GM21526 (cell line): Measurements from ENCODE around the gene FCRLA.
"Not testable (repeated sequence)": the region's sequence is repeated elsewhere in the genome, so short reads cannot be mapped to it uniquely, and the experiment has no call there.

ENCODE experiments used
- ATAC-seq: cut with Tn5 transposase; IDR thresholded peaks from one replicate; pipeline ENCODE4 v1.9.1; 2021; ENCODE audit warnings: moderate library complexity; ENCODE audit not compliant: unreplicated experiment, low FRiP score

Gene FCRLA, protein sequence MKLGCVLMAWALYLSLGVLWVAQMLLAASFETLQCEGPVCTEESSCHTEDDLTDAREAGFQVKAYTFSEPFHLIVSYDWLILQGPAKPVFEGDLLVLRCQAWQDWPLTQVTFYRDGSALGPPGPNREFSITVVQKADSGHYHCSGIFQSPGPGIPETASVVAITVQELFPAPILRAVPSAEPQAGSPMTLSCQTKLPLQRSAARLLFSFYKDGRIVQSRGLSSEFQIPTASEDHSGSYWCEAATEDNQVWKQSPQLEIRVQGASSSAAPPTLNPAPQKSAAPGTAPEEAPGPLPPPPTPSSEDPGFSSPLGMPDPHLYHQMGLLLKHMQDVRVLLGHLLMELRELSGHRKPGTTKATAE

DNA sequence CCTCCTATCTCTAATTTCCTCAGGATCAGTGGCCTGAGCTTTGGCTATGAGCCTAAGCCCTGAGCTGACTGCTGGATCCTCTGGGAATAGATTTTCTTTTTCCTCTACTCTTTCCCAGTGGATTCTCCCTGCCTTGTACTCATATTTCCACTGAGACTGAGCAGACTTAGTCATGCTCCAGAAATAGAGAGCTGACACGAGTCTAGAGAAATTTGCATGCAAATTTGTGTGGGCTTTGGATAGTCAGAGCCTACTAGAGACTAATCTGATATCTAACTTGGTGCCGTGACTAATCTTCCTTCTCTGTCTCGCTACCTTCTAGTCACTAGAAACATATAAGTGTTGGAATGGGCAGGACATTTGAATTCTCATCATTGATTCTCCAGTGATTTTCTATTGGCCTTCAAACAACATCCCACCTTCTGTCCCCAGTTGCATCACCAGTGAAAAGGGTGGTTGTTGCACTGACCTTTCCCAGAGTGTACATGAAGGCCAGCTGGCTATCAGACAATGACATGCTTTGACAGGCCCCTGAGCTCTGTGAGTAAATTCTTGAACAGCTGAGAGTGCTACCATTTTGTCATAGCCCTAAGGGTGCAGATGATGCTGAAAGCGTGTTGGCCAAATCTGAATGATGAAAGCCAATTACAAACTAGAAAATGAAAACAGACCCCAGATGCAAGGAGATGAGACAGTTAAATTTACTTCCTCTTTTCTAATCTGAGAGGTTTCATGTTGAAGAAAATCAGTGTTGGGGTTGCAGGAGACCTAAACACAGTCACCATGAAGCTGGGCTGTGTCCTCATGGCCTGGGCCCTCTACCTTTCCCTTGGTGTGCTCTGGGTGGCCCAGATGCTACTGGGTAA is at the start of gene FCRLA:
Gene FCRLA, plus strand, starts transcription at position 748 of the 866 bp plus-strand sequence. Its CDS starts 36 bp downstream, at position 784.
- ATAC-seq, result peak; percentile 54

DNA sequence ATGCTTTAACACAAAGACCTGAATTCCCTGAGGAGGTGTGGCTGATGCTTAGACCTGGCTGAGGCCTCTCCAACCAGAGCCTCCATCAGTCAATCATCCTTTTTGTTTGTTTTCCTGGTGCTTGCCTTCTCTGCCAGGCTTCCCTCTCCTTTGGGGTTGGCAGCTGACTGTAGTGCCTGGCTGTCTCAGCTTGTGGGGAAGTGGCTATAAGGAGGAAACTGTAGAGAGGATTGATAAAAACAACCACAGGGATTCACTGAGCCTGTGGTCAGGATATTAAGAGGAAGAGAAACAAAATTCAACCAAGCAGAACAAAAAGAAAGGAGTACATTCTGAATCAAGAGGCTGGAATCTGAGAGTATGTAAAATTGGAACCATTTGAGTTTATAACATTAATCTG is 48.5 kb upstream of the FCRLA start:
- ATAC-seq, result not testable (repeated sequence)

DNA sequence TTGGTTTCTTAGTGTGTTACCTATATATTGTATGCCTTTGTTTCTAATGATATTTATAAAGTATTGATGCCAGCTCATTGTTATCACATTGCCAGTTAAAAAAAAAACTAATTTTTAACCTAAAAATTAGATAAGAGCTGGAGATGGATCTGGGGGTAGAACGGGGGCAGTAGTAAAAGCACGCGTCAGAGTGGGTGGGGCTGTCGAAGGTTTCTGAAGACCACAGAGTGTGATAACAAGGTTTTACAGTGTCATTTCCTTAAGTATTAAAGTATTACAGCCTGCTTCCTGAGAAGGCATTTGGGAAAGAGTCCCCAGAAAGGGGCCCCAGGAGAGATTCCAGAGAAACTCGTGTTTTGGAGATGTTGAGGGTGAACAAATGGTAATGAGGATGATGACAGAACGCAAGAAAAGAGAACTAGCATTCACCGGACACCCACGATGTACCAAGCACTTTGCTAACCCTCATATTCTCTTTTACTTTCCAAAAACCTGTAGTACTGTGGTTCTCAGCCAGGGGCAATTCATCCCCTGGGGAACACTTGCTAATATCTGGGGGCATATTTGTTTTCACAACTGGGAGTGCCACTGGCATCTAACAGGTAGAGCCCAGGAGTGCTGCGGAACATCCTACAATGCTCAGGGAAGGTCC is 45.2 kb upstream of the FCRLA start:
- not testable (repeated sequence) for ATAC-seq

DNA sequence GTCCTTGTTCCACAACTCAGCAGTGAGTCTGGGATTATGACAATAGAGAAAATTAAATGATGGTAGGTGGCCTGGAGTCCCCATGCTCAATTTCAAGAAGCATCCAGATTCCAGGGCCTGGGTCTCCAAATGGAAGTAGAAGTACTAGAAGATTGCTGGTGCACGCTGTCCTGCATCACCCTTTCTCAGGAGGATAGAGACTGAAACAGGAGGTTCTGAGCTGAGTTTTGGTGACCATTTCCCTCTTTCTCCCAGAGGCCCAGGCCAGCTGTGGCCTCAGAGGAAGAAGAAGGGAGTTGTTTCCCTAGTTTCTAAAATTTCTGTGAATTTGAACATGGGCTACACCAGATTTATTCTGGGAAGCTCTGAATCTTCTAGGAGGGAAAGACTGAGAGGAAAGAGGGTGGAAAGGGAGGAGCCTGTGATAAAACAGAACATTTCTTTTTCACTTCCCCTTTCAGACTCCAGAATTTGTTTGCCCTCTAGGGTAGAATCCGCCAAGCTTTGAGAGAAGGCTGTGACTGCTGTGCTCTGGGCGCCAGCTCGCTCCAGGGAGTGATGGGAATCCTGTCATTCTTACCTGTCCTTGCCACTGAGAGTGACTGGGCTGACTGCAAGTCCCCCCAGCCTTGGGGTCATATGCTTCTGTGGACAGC is 44.2 kb upstream of the FCRLA start, which contains the start of gene FCGR2B:
Gene FCGR2B, plus strand, starts transcription at position 460 of the 656 bp plus-strand sequence. Its CDS starts 99 bp downstream, at position 559.
- peak; percentile 52 for ATAC-seq

DNA sequence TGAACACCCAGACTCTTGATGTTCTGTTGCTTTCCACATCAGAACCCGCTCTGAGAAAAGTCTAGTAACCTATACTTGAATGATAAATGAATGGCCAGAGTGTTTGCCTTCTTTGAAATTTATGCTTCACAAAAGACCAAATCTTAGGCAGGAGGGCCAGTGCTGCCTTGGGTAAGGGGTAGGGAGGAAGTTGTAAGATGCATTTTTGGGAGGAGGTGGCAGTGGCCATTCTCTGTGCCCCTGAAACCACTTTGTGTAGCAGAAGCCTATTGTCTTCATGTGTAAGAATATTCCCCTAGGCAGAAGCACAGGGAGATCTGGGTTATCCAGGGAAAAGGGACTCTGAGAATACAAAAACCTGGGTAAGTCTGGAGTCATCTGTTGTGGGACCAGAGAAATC is 43.5 kb upstream of the FCRLA start:
- not testable (repeated sequence) for ATAC-seq

DNA sequence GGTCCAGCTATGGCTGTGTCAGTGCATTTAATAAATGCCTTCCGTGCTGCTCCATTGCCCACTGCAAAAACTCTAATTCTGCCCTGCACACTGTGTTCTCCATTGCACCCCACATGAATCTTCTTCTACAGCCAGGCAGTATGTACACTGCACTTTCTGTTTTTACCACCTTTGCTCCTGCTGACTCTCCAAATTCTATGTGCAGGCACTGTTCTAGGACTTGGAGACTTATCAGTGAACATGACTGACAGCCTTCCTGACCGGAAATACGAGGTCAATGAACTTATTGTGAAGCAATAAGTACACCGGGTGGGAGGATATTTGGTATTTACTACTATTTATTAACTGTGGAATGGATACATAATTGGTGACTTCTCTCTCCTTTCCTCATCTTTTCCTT is 42.3 kb upstream of the FCRLA start:
- not testable (repeated sequence) for ATAC-seq

DNA sequence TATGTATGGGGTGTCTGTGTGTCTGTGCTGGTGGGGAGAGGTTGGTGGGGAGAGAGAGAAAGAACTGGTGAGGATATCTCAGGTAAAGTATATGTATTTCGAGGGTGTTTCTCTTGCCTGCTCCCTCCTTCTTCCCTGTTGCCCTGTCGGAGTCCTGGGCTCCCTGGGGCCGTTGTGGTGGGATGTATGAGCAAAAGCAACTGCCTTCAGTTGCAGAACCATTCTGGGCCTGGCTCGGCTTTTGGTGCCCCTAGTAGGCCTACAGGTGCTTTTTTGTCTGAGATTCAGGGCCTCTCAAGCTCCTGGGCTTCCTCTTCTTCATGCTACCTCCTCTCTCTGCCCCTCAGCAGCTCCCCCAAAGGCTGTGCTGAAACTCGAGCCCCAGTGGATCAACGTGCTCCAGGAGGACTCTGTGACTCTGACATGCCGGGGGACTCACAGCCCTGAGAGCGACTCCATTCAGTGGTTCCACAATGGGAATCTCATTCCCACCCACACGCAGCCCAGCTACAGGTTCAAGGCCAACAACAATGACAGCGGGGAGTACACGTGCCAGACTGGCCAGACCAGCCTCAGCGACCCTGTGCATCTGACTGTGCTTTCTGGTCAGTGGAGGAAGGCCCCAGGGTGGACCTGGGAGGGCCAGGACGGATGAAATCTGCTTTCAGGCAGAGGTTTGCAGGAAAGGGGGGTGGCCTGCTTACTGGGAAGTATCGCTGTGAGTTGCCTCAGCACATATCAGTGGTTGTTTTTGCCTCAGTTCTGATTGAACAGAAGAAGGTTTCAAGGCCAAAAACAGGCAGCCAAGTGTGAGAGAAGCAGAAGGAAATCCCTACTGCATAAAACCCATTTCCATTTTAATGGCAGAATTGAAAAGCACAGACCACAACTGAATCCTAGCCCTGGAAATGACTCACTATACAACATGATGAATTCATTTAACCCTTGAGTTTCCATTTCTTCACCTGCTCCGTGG is 35.7 kb upstream of the FCRLA start:
- not testable (repeated sequence) for ATAC-seq

DNA sequence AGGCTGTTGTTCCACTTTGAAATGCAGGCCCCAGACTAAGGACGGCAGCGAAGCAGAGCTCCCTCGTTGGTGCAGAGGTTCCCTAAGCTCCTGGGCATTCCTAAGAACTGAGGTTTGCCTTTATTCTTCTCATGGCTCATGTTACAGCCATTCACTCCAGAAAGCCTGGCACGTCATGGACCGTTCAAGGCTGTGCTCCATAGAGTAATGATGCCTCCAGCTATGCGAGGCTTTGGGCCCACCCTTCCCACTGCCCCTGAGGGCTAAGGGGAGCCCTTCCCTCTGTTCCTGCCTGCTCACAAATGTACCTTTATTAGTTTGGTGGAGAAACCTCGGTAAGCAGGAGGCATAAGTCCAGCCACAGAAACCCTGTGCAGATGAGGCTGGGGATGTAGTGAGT is 33.6 kb upstream of the FCRLA start:
- ATAC-seq, result not testable (repeated sequence)

DNA sequence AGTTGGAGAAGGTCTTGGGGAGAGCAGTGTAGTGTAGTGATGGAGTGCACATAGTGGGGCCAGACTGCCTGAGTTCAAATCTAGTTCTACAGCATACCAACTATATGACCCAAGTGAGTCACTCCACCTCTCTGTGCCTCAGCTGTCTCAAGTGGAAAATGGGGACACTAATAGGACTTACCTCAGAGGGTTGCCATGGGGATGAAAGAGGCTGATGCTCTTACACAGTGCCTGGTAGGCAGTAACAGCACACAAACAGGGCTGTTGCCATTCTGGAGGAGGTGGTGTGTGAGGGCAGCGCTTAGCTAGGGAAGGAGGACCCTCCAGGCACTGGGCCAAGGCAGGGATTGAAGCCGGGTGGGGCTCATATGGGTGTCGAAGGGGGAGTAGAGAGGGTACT is 32.6 kb upstream of the FCRLA start:
- ATAC-seq, result not testable (repeated sequence)

DNA sequence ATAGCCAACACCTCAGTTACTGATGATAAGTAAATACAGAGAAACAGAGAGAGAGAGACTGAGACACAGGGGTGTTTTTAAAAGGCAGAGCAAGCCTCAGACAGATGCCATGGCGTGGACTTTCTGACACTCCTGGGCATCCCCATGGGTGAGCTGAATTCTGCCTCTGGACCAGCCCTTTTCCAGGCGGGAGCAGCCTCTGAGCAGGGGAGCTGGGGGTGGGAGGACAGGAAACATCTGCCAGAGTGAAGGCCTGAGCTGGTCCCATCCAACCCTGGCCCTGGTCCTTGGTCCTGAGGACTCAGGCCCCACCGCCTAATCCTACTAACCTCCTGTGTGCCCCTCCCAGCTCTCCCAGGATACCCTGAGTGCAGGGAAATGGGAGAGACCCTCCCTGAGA is 32.1 kb upstream of the FCRLA start:
- not testable (repeated sequence) for ATAC-seq

DNA sequence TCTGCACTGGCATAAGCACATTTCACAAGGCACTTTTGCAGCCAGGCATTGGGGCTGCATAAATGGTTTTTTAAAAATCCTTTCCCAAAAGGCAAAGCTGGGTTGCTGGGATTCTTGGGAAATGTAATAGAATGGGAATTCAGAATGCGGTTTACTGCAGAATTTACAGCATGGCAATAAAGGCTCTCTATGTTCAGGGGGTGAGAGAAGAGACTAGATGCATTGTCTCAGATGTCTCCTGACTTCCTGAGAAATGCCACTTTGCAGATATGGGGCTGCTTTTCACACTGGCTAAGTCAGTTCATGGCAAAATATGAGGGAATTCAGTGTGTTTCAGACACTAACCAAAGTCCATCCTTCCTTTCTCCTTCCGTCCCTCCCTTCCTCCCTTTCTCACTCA is 30.6 kb upstream of the FCRLA start:
- no peak for ATAC-seq

DNA sequence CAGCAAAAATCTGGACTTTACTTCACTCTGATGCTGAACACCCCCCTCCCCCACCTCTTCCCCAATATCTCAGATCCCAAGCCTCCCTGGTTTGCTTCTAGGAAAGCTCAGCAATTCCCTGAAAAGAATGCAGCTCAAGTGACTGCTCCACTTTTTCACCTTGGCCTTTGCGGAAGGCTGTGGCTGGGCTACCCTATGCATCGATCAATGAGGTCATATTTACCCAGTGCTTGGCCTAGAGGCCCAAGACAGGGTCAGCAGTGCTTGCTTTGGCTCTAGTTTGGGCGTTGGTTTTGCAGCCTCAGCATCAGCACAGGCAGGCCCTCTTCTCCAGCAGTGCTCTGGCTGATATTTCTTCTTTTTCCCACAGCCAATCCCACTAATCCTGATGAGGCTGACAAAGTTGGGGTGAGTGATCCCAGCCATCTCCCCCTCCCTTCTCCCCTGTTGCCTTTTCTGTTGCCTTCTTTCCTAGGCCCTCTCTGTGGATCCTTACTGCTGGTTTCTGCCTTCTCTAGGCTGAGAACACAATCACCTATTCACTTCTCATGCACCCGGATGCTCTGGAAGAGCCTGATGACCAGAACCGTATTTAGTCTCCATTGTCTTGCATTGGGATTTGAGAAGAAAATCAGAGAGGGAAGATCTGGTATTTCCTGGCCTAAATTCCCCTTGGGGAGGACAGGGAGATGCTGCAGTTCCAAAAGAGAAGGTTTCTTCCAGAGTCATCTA is 29.9 kb upstream of the FCRLA start:
- ATAC-seq, result no peak

DNA sequence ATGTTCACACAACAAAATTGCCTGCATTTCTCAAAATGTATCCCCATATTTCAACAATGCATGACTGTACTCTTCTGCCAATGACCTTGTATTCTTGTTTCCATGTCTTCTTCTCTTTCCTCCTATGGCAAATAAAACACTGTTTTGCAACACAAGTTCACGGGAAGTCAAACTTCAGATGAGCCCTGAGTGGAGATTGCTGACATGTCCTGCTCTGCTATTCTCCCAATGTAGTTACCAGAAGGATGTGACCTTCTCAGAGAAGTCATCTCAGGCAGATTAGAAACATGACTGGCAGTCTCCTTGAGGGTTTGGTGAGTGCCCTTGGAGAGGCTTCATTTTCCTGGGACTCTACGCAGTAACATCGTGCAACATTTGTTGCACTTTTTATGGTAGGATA is 28.5 kb upstream of the FCRLA start:
- ATAC-seq, result no peak

DNA sequence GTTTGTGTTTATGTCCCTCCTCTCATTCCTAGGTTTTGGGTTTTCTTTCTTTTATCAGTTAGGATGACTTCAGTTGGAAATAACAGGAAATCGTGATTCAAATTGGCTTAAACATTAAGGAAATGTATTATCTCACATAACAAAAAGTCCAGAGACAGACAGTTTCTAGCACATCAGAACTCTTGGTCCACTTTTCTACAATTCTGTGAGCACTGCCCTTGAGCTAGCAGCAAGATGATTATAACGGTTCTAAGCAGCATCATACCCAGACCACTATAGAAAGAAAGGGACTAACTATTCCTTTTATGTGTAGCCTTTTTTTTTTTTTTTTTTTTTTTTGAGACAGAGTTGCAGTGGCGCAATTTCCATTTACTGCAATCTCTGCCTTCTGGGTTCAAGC is 25.1 kb upstream of the FCRLA start:
- no peak for ATAC-seq

DNA sequence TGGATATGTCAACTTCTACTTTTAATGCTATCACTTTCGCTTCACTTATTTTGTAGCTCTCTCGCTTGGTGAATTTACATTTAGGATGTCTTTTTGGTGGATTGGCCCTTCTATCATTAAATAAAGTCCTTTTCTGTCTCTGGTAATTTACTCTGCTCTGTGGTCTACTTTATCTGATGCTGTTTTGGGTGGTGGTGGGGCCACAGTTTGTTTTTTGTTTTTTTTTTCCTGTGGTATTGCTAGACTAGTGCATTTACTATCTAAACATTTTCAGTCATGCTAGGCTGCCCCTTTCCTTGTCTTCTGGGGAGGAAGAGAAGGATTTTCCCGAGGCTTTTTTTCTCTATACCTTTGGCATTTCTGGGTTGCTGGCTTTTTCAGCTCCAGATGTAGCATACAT is 18.1 kb upstream of the FCRLA start:
- ATAC-seq, result no peak

DNA sequence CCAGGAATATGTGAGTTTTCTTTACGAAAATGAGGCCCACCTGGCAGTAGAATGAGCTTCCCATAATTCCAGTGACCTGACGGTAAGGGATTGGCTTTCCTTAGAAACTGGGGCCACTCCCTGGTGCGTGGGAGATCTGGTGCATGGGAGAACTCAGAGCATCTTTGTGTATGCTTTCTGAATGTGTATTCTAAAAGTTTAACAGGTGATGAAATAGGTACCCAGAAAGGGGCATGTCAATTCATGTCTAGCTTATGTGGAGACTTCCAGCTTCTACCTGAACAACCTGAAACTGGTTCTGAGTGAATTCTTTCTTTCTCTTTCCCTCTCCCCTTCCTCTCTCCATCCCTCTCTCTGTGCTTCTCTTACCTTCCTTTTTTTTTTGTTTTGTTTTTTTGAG is 15.2 kb upstream of the FCRLA start:
- no peak for ATAC-seq

DNA sequence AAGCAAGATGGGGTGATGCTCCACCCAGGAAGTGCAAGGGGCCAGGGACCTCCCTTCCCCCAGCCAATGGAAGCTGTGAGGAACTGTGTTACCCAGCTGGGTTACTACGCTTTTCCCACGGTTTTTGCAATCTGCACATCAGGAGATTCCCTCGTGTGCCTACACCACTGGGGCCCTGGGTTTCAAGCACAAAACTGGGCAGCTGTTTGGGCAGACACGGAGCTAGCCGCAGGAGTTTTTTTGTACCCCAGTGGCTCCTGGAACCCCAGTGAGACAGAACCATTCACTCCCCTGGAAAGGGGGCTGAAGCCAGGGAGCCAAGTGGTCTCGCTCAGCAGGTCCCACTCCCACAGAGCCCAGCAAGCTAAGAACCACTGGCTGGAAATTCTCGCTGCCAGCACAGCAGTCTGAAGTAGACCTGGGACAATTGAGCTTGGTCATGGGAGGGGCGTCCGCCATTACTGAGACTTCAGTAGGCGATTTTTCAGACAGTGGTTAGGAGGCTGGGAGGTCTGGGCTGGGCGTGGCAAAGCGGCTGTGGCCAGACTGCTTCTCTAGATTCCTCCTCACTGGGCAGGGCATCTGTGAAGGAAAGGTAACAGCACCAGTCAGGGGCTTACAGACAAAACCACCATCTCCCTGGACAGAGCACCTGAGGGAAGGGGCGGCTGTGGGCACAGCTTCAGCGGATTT is 13.9 kb upstream of the FCRLA start:
- ATAC-seq, result not testable (repeated sequence)

DNA sequence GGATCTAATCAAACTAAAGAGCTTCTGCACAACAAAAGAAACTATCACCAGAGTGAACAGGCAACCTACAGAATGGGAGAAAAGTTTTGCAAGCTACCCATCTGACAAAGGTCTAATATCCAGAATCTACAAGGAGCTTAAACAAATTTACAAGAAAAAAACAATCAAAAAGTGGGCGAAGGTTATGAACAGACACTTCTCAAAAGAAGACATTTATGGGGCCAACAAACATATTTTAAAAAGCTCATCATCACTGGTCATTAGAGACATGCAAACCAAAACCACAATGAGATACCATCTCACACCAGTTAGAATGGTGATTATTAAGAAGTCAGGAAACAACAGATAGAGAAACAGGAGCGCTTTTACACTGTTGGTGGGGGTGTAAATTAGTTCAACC is 8.7 kb upstream of the FCRLA start:
- not testable (repeated sequence) for ATAC-seq
